Chondrocyte (in vitro differentiated cells): Measurements from ENCODE around the gene PSKH1. TPM values are rescaled to one million over a fixed set of nuclear protein-coding genes. Genes with fewer than 3 reads are reported as not detected.

ENCODE experiments used
- DNase-seq: peaks from one replicate; pipeline ENCODE4 v3.0.0; 2021; ENCODE audit warnings: mixed read lengths, low spot score
- H3K27ac Mint-ChIP-seq: one replicate; pipeline ENCODE4 v1.8.0; 2021; ENCODE audit warnings: mild to moderate bottlenecking, moderate library complexity, mixed read lengths; ENCODE audit not compliant: unreplicated experiment
- H3K27me3 Mint-ChIP-seq: 2 replicates; pipeline ENCODE4 v1.8.0; 2021; ENCODE audit warnings: low read depth, mixed read lengths
- H3K36me3 Mint-ChIP-seq: 2 replicates; pipeline ENCODE4 v1.8.0; 2021; ENCODE audit warnings: low read depth, mixed read lengths
- H3K4me1 Mint-ChIP-seq: 2 replicates; pipeline ENCODE4 v1.8.0; 2021; ENCODE audit warnings: low read depth, mild to moderate bottlenecking, mixed read lengths
- H3K4me3 Mint-ChIP-seq: one replicate; pipeline ENCODE4 v1.8.0; 2021; ENCODE audit warnings: mild to moderate bottlenecking, moderate library complexity, mixed read lengths; ENCODE audit not compliant: unreplicated experiment
- H3K9me3 Mint-ChIP-seq: 2 replicates; pipeline ENCODE4 v1.8.0; 2021; ENCODE audit warnings: low read depth, mixed read lengths
- total RNA-seq: library from RNA; stranded (reverse); gene quantifications from 3 replicates; pipeline ENCODE4 v1.2.1, GENCODE V29; 2021
- TF ChIP-seq, protein P1 (sequence below): fragments of 200-600 bp; sonication (generic); IDR thresholded peaks from 2 replicates; pipeline ENCODE4 v1.5.0; 2021; ENCODE audit warnings: antibody characterized with exemption, mild to moderate bottlenecking, moderate library complexity

The PSKH1 gene
- total RNA-seq, 1 donor from 2014 or later, result 35.9 TPM

DNA sequence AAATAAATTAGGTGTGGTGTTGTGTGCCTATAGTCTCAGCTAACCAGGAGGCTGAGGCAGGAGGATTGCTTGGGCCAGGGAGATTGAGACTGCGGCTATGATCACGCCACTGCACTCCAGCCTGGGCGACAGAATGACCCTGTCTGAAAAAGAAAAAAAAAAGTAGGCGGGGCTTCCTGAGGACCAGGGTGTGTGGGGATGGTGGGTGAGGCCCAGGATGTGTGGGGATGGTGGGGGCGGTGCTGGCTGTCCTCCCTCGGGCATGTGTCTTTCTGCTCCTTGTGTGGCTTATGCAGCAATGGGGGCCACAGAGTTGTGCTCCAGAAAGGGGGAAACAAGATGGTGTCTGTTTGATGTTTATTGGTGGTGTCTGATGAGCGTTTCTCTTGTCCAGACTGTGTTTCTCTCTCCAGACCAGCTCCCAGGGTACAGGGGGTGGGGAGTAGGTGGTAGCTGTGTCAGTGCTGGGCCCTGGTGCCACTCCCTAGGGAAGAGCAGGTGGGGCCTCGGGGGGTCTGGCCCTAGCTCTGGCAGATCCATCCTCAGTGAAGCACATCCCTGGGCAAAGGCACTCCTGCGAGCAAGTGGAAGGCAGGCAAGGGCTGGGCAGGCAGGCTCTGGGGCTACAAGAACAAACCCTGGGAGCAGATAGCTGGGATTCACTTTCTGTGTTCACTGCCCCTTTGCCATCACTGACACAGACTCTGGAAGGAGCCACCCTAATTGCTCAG lies 48.6 kb downstream of the PSKH1 start:
- peaks cover 9% of the 10 kb centered on the region for H3K4me1 Mint-ChIP-seq
- peak overlapping the region; percentile 17 for H3K27ac Mint-ChIP-seq
- TF ChIP-seq, protein P1, sequence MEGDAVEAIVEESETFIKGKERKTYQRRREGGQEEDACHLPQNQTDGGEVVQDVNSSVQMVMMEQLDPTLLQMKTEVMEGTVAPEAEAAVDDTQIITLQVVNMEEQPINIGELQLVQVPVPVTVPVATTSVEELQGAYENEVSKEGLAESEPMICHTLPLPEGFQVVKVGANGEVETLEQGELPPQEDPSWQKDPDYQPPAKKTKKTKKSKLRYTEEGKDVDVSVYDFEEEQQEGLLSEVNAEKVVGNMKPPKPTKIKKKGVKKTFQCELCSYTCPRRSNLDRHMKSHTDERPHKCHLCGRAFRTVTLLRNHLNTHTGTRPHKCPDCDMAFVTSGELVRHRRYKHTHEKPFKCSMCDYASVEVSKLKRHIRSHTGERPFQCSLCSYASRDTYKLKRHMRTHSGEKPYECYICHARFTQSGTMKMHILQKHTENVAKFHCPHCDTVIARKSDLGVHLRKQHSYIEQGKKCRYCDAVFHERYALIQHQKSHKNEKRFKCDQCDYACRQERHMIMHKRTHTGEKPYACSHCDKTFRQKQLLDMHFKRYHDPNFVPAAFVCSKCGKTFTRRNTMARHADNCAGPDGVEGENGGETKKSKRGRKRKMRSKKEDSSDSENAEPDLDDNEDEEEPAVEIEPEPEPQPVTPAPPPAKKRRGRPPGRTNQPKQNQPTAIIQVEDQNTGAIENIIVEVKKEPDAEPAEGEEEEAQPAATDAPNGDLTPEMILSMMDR, result no peak
- no peak overlapping the region for H3K4me3 Mint-ChIP-seq
- no peaks in the 10 kb centered on the region for H3K9me3 Mint-ChIP-seq
- H3K36me3 Mint-ChIP-seq, result peaks cover 20% of the 10 kb centered on the region
- no peak for DNase-seq
- H3K27me3 Mint-ChIP-seq, result no peaks in the 10 kb centered on the region

DNA sequence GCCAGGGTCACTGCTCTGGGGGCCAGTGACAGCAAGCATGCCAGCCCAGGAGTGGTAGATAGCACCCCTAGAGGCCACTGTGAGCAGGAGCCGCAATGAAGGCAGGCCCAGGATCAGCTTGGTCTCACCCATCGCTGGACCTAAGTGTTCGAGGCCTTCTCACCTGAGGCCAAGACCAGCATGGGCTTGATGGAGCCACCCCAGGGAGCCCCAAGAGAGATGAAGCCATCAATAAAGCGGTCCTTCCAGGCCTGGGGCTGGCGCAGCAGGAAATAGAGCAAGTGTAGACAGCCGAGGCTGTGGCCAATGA lies 49.1 kb downstream of the PSKH1 start:
- no peaks in the 10 kb centered on the region for H3K9me3 Mint-ChIP-seq

DNA sequence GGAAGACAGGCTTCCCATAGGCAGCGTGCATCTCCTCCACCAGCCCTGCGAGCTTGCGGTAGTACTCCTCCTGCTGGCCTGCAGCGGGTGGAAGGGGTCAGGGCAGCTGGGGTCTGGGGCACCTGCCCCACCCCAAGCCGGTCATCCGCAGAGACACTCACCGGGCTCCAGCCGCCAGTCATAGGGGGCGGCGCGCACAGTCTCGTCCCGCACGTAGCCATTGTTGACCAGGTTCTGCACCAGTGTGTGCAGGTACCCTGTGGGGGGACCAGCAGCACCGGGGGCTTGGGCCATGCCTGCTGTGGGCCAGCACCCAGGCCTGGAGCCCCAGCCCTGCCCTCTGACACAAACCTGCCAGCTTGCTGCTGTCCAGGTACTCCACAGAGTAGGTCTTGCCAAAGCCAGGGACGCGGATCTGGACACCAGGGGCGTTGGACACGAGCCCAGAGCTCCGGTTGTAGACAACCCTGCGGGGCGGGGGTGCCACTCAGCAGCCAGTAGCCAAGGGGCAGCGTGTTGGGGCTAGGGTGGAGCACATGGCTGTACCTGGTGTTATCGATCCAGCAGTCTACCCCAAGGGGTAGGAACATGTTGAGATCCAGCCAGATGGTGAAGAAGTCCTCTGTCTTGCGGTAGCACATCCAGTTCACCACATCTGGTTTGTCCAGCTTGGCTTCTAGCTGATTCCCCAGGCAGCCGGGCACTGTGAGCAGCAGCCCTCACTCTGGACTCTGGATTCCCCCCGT lies 49.6 kb downstream of the PSKH1 start:
- H3K4me3 Mint-ChIP-seq, result no peak overlapping the region
- H3K9me3 Mint-ChIP-seq, result no peaks in the 10 kb centered on the region
- TF ChIP-seq, protein P1, result no peak
- no peaks in the 10 kb centered on the region for H3K27me3 Mint-ChIP-seq
- H3K36me3 Mint-ChIP-seq, result peaks cover 20% of the 10 kb centered on the region
- no peak overlapping the region for H3K27ac Mint-ChIP-seq
- no peaks in the 10 kb centered on the region for H3K4me1 Mint-ChIP-seq
- no peak for DNase-seq

More for the DNA sequence above, 49.1 kb downstream of the PSKH1 start:
- Mint-ChIP-seq H3K4me3 (no peak overlapping the region), H3K27ac (peak overlapping the region; percentile 17), H3K4me1 (peaks cover 4% of the 10 kb centered on the region), H3K36me3 (peaks cover 20% of the 10 kb centered on the region), H3K27me3 (no peaks in the 10 kb centered on the region)
- no peak for DNase-seq
- TF ChIP-seq, protein P1, result peak; percentile 79

DNA sequence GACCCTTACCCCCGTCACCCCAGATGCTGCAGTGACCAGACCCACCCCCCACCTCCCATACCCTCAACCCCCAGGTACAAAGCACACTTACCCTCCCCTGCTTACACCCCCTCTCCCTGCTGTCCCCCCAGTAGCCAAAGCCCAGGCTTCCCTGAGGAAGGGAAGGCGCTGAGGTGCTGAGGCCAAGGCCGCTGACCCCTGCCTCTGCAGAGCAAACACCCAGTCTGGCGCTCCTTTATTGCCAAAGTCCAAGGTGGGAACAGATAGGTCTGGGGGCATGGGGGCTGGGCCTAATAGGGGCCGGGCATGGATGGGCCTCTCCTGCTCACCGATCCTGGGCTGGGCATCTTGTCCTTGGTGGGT lies 50.2 kb downstream of the PSKH1 start:
- TF ChIP-seq, protein P1, result no peak
- Mint-ChIP-seq H3K4me1 (no peaks in the 10 kb centered on the region), H3K4me3 (no peak overlapping the region), H3K27me3 (no peaks in the 10 kb centered on the region), H3K9me3 (no peaks in the 10 kb centered on the region), H3K27ac (no peak overlapping the region), H3K36me3 (peaks cover 23% of the 10 kb centered on the region)
- no peak for DNase-seq

DNA sequence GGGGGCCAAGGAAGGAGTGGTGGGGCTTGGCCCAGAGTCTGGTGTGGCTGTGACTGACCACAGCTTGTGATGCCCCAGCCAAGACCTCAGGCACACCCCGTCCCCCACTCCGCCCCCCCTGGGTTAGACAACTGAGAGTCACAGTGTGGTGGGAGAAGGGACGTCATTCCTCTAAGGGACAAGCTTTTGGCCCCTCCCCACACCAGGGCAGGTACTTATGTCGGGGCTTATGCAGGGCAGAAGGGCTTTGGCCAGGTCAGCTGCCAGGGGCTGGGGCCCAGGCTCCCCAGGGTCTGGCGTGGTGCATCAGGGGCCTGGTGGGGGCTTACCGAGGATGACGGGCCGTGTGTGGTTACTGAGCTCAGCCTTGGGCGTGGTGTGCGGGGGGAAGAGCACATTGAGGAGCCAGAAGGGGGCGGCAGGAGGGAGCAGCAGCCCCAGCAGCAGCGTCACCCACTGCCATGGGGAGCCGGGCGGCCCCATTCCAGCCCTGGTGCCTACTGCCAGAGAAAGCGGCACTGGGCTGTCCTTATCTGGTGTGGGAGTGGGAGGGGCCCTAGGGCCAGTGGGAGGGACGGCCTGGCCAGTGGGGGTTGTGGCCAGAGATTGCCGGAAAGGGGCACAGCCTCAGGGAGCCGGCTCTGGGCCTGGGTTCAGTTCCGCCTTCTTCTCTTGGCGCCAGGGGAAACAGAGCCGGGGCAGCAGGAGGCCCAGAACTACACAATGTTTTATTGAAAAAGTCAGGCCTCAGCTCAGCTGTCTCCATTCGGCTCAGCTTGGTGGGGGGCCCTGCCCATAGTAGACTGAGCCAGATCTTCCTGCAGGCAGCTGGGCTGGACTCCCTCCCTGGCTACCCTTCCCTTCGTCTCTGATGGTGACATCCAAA lies 50.8 kb downstream of the PSKH1 start, which contains the start of gene LCAT:
LCAT (minus strand) TSS at position 502 of the 886 bp plus-strand sequence; CDS start at position 483, 19 bp downstream.
- DNase-seq, result no peak
- H3K9me3 Mint-ChIP-seq, result no peaks in the 10 kb centered on the region

More for the DNA sequence above, 50.8 kb downstream of the PSKH1 start, which contains the start of gene LCAT:
- TF ChIP-seq, protein P1, result no peak
- Mint-ChIP-seq H3K36me3 (peaks cover 27% of the 10 kb centered on the region), H3K4me3 (no peak within 1 kb of the TSS), H3K4me1 (no peaks in the 10 kb centered on the region), H3K27ac (peak within 1 kb of the TSS; percentile 14), H3K27me3 (no peaks in the 10 kb centered on the region)
